Hematopoietic multipotent progenitor cell treated with erythropoietin and hydrocortisone succinate and interleukin-3 and kit ligand, for 17 days (in vitro differentiated cells): ENCODE measurements around the gene MB.
"Not testable (repeated sequence)": the region's sequence is repeated elsewhere in the genome, so short reads cannot be mapped to it uniquely, and the experiment has no call there.

ENCODE experiments used
- DNase-seq: peaks from one replicate; pipeline ENCODE4 v3.0.0-alpha.2; 2015; ENCODE audit warnings: low spot score

MB gene

GRCh38 chr22:35617137-35617755 is at the start of gene MB:
MB (minus strand) TSS chr22:35617329; CDS start chr22:35617257, 72 bp downstream.
- DNase-seq, result no peak

- not testable (repeated sequence) for DNase-seq
Observed at GRCh38 chr22:35666699-35667098, 49.6 kb upstream of the MB start.

- DNase-seq, result no peak
Observed at GRCh38 chr22:35664955-35665587, 47.9 kb upstream of the MB start.

GRCh38 chr22:35663371-35663770 is 46.2 kb upstream of the MB start:
- no peak for DNase-seq

- DNase-seq, result no peak
Observed at GRCh38 chr22:35662914-35663313, 45.8 kb upstream of the MB start.

- DNase-seq, result no peak
Observed at GRCh38 chr22:35661464-35661863, 44.3 kb upstream of the MB start.

GRCh38 chr22:35660291-35661127 is 43.4 kb upstream of the MB start:
- DNase-seq, result no peak

GRCh38 chr22:35657571-35658312 is 40.6 kb upstream of the MB start:
- DNase-seq, result no peak

GRCh38 chr22:35656284-35656752 is 39.2 kb upstream of the MB start:
- DNase-seq, result no peak

- DNase-seq, result no peak
Observed at GRCh38 chr22:35653824-35654223, 36.7 kb upstream of the MB start.

GRCh38 chr22:35651085-35651484 is 34.0 kb upstream of the MB start:
- DNase-seq, result no peak

- no peak for DNase-seq
Observed at GRCh38 chr22:35649636-35650250, 32.6 kb upstream of the MB start.

- DNase-seq, result no peak
Observed at GRCh38 chr22:35649026-35649553, 32.0 kb upstream of the MB start.

GRCh38 chr22:35648066-35649025 is 31.2 kb upstream of the MB start, which contains the start of gene APOL6:
APOL6 (plus strand) TSS chr22:35648446; CDS start chr22:35656426, 7,980 bp downstream.
- peak; percentile 26 for DNase-seq

- DNase-seq, result no peak
Observed at GRCh38 chr22:35645646-35646045, 28.5 kb upstream of the MB start.

- no peak for DNase-seq
Observed at GRCh38 chr22:35643991-35644390, 26.9 kb upstream of the MB start.

- DNase-seq, result no peak
Observed at GRCh38 chr22:35642305-35642741, 25.2 kb upstream of the MB start.

GRCh38 chr22:35641494-35642120 is 24.5 kb upstream of the MB start:
- DNase-seq, result no peak

- no peak for DNase-seq
Observed at GRCh38 chr22:35638410-35638809, 21.3 kb upstream of the MB start.

GRCh38 chr22:35638001-35638400 is 20.9 kb upstream of the MB start:
- DNase-seq, result no peak
